H54 (cell line): ENCODE data around the gene KYNU.
"Not testable (repeated sequence)": the region's sequence is repeated elsewhere in the genome, so short reads cannot be mapped to it uniquely, and the experiment has no call there.

Experiments used
- DNase-seq: peaks from one replicate; pipeline ENCODE4 v3.0.0; 2011; ENCODE audit warnings: low spot score, mixed read lengths; ENCODE audit not compliant: insufficient read length
- FAIRE-seq: peaks from 3 replicates; lab custom pipeline; 2011; peaks lifted over from hg19 to GRCh38; lab: Jason Lieb, UNC
- POLR2A ChIP-seq: IDR thresholded peaks from 2 replicates; pipeline ENCODE4 v1.6.1; 2011; ENCODE audit warnings: low read depth, mild to moderate bottlenecking, low read length

Gene KYNU

DNA sequence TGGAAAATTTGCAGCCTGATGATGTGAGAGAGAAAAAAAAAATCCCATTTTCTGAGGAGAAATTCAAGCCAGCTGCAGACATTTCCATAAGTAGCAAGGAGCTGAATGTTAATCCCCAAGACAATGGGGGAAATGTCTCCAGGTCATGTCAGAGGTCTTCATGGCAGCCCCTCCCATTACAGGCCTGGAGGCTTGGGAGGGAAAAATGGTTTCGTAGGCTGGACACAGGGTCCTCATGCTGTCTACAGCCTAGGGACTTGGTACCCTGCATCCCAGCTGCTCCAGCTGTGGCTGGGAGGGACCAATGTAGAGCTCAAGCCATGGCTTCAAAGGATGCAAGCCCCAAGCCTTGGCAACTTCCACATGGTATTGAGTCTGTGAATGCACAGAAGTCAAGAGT lies 198.2 kb downstream of the KYNU start:
- FAIRE-seq (no peak), DNase-seq (no peak)
- no peak for TF ChIP-seq POLR2A

DNA sequence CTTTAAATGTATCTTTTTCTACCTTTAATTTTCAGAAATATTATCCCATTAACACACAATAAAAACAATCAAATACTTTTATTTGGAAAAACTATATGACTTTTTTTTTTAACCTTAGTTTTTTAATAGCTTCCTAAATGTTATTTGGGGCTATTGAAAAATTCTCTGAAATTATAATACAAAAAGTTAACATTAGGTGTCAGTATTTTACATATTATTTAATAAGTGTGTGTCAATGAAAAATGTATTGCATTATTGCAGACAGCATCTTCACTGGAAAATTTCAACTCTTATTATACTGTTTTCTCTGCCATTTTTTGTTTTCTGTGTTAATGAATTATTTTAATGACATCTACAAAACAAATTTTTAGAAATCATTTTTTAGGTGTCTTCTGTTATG lies 200.6 kb downstream of the KYNU start:
- FAIRE-seq: no peak
- DNase-seq: no peak
- no peak for TF ChIP-seq POLR2A

DNA sequence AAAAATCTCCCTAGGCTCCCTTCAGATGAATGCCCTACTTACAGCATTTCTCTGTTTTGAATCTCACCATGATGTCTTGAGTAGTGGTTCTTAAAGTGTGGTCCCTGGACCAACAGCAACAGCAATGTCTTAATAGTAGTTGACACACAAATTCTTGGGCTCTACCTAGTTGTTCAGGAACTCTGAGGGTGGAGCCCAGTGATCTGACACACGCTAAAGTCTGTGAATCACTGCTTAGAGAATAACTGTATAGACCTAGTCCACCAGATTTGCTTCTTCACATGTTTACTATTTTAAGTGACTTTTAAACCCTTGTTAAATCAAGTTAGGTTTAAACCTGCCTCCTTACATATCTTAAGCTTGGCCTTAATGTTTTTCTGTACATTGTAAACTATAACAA lies 204.2 kb downstream of the KYNU start:
- FAIRE-seq: no peak
- no peak for TF ChIP-seq POLR2A

DNA sequence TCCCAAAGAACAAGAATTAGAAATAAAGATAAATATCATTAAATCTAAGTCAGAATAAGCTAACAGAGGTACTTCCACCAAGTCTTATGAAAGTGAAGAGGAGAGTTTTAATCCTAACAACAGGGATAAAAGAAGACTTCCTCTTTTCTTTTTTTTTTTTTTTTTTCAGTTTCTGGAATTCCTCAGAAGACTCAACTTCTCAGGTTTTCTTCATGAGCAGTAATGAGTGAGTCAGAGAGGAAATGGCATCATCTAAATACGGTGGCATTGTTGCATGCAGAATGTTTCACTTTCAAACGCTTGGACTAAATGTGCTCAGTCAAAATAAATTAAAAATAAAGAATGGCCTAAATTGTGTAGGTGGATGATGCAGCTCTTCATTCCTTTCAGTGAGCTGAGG lies 206.2 kb downstream of the KYNU start:
- DNase-seq (no peak), FAIRE-seq (peak; percentile 78)

More for the DNA sequence above, 204.2 kb downstream of the KYNU start:
- DNase-seq: no peak

DNA sequence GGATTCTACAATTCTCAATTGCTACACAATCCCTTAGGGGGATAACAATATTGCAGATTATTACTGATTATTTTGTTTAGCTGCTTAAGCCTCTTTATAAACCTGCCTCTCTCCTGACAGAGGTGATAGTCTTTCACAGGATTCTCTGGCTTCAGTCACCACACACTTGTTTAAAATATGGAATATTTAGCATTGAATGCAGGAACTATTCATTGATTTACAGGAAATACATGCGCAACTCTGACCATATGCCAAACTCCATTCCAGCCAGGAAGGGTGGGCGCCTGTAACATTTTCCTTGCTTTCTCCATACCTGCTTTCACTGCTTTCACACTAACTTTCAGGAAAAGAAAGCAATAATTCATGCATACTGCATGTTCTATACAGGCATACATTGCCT lies 207.0 kb downstream of the KYNU start:
- FAIRE-seq: no peak
- DNase-seq: no peak
- TF ChIP-seq POLR2A: no peak

More for the DNA sequence above, 206.2 kb downstream of the KYNU start:
- TF ChIP-seq POLR2A: no peak

DNA sequence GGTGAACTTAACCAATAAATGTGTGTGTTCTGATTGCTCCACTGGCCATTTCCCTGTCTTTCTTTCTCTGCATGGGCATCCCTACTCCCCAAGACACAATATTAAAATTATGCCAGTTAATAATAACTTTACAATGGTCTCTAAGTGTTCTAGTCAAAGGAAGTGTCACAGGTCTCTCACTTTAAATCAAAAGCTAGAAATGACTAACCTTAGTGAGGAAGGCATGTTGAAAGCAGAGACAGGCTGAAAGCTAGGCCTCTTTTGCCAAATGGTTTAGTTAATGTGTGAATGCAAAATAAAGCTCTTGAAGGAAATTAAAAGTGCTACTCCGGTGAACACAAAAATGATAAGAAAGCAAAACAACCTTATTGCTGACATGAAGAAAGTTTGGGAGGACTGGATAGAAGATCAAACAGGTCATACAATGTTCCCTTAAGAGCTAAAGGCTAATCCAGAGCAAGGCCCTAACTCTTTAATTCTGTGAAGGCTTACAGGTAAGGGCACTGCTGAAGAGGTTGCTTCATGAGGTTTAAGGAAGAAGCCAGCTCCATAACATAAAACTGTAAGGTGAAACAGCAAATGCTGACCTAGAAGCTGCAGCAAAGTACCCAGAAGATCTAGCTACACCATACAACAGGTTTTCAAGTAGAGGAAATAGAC lies 207.8 kb downstream of the KYNU start:
- DNase-seq (no peak), FAIRE-seq (no peak)
- no peak for TF ChIP-seq POLR2A

DNA sequence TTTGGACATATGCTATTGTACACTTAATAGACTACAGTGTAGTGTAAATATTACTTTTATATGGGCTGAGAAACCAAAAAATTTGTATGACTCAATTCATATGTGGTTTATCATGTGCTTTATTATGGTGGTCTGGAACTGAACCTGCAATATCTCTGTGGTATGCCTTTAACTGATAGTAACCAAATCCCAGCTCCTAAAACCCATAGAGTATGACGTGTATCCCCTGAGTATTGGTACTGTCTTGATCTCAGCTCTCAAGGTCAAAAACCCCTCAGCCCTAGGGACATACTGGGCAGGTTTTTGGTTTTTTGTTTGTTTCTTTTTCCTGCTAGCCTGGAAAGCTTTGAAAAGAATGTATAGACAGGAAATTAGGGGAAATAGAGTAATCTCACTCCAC lies 209.6 kb downstream of the KYNU start:
- TF ChIP-seq POLR2A: no peak
- FAIRE-seq (no peak), DNase-seq (no peak)

DNA sequence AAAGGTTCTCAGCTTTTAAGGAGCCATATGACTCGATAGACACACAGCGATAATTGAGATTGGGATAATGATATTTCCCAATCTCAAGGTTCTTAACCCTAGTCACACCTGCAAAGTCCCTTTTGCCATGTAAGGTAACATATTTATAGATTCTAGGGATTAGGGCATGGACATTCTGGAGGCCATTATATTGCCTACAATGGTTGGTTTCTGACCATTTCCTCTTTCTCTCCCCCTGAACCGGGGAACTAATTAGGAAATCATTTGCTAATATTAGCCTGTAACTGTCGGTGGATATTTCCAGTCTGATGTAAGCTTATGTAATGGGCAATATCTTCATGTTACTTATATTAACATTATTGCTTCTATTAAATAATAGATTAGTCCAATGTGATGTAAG lies 210.9 kb downstream of the KYNU start:
- DNase-seq (no peak), FAIRE-seq (no peak)
- TF ChIP-seq POLR2A: no peak

DNA sequence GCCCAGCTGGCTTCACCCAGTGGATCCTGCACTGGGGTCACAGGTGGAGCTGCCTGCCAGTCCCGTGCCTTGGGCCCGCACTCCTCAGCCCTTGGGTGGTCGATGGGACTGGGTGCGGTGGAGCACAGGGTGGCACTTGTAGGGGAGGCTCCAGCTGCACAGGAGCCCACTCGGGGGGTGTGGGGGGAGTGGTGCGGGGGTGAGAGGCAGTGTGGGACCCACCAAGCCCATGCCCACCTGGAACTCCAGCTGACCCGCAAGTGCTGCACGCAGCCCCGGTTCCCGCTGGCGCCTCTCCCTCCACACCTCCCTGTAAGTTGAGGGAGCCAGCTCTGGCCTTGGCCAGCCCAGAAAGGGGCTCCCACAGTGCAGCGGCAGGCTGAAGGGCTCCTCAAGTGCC lies 212.1 kb downstream of the KYNU start:
- DNase-seq, FAIRE-seq: not testable (repeated sequence)
